ENCODE results near the gene USP46. TPM values are rescaled to one million over a fixed set of nuclear protein-coding genes. Genes with fewer than 3 reads are reported as not detected.

USP46 gene
- total RNA-seq, 1 donor from 2014 or later, result 11.2 TPM

- intact Hi-C loops (cut with micrococcal nuclease), result no loop called here
These were observed 82.0 kb downstream of the USP46 start for GRCh38 chr4:52576961-52577623.

DNA sequence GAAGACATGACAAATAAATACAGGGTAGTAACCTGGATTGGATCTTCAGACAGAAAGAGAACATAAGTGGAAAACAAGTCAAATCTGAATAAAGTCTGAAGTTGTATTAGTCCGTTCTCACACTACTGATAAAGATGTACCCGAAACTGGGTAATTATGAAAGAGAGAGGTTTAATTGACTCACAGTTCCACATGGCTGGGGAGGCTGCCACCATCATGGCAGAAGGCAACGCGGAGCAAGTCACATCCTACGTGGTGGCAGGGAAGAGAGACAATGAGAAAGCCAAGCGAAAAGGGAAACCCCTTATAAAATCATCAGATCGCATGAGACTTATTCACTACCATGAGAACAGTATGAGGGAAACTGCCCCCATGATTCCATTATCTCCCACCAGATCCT is 82.8 kb downstream of the USP46 start:
- intact Hi-C loops (cut with micrococcal nuclease), result no loop called here

DNA sequence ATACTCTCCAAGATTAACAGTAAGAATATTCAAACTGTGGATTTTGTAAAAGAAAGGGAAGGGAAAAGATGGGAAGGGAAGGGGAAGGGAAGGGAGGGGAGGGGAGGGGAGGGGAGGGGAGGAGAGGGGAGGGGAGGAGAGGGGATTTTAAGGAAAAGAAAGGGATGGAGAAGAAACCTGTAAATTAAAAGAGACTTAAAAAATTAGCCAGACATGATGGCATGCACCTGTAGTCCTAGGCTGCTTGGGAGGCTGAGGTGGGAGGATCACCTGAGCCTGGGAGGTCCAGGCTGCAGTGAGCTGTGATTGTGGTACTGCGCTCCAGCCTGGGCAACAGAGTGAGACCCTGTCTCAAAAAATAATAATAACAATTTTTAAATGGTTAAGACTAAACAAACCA is 83.7 kb downstream of the USP46 start:
- intact Hi-C loops (cut with micrococcal nuclease), result no loop called here

- intact Hi-C loops (cut with micrococcal nuclease), result no loop called here
These were observed 85.1 kb downstream of the USP46 start for GRCh38 chr4:52574036-52574435.

- intact Hi-C loops (cut with micrococcal nuclease), result no loop called here
These were observed 85.5 kb downstream of the USP46 start for GRCh38 chr4:52573551-52573950.

DNA sequence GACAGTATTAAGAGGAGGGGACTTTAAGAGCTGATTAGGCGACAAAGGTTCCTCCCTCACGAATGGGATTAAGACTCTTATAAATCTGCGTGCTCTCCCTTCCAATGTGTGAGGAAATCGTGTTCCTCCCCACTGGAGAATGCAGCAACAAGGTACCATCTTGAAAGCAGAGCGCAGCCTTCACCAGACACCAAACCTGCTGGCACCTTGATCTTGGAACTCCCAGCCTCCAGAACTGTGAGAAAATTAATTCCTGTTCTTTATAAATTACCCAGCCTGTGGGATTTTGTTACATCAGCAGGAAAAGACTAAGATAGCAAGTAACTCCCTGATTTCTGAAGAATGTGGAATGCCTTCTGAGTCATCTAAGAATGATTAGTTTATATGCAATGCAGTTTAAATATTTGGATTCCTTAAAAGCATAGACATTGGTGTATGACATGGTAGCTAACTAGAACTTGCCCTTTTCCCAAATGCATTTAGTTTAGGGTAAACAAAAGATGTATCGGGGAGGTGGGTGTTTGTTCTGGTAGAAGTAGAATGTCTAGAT is 86.1 kb downstream of the USP46 start:
- intact Hi-C loops (cut with micrococcal nuclease), result no loop called here

- intact Hi-C loops (cut with micrococcal nuclease), result no loop called here
These were observed 90.8 kb downstream of the USP46 start for GRCh38 chr4:52568351-52568750.

- intact Hi-C loops (cut with micrococcal nuclease), result no loop called here
These were observed 92.7 kb downstream of the USP46 start for GRCh38 chr4:52566136-52567031.

- intact Hi-C loops (cut with micrococcal nuclease), result no loop called here
These were observed 98.2 kb downstream of the USP46 start for GRCh38 chr4:52560844-52561280.

DNA sequence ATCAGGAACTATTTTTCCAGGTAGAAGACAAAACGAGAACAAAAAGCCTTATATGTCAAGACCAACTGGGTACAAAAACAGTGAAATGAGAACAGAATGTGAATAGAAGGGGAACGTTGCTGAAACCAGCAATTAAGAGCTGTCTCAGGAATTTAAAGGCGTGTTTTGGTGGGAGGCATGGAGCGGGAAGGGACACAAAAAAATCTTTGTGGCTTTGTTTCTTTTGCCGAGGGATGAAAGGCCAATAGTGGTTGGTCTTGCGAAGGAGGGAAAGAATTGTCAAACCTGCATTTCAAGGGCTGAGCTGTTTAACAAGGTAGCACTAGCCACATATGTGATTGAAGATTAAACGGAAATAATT is 103.8 kb downstream of the USP46 start:
- intact Hi-C loops (cut with micrococcal nuclease), result no loop called here

DNA sequence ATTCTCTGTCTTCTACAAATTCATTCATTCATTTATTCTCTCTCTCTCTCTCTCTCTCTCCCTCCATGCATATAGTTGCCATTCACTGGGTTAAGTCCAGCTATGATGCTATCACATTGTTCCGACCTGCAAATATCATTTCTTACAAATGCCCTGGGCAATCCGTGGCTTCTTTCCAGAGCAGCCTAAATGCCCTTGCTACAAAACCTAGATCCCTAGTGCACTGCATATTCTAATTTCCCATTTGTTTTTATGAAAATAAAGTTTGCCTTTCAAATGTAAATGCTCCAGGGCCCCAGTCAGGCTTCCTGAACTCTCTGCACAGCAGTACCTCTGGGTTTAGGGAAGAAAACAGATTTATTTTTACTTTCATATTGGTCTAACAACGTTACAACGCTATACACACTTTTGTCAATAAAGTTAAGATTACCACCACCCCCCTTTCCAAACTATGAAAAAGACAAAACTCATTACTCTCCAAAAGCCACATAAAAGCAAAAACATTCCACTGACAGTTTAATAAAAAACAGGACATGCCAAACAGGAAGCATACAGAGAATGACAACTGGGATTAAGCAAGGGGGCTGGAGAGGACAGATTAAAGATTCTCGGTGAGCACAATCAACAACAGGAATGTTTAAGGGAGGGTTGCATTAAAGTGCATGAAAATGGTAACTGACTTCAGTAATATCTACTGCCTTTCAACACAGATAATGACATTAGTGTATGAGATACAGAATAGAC is 104.3 kb downstream of the USP46 start:
- intact Hi-C loops (cut with micrococcal nuclease), result no loop called here

DNA sequence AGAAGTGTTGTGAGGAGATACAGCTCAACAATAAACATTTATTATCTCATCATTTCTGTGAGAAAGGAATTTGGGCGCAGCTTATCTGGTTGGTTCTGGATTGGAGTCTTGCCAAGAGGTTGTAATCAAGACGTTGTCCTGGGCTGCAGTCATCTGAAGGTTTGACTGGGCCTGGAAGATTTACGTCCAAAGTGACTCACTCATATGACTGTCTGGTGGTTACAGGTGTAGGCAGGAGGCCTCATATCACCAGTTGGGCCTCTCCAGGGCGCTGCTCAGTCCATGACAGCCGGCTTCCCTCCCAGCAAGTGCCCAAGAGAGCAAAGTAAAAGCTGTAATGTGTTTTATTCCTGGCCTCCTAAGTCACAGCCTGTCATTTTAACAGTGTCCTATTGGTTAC is 106.3 kb downstream of the USP46 start:
- intact Hi-C loops (cut with micrococcal nuclease), result no loop called here

DNA sequence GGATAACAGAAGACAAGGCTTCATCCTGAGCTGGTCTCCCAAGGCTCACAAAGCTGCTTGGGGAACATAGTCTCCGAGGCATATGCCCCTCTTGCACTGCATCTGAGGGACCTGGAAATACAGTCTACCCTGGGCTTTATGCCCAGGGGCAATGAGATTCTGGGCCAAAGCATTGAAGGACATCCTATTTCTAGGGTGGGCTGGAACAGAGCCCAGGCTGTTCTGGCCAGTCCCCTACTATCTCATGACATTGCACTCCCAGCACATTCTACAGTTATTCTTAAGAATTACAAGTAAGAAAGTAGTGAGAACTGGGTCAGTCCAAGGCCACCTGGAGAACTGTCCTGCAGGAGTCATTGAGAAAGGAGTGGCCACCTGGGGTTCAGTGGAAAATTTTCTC is 107.6 kb downstream of the USP46 start:
- intact Hi-C loops (cut with micrococcal nuclease), result no loop called here

DNA sequence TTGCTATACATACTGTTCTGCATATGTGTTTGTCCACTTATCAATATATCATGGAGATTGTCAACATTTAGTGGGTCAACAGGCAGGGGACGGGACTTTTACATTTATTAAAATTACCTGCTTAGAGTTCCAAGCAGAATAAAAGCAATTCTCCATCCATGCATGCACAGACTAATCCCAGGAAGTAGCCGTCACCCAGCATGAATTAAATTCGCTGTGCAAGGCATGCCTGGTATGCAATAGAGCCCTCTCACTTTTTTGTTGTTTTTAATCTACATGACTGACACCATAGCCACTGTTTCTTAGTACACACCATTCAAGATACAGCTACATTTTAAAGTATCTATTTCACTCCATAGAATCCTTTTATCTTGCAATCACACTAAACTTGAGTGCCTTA is 108.9 kb downstream of the USP46 start:
- intact Hi-C loops (cut with micrococcal nuclease), result no loop called here

- intact Hi-C loops (cut with micrococcal nuclease), result no loop called here
These were observed 110.1 kb downstream of the USP46 start for GRCh38 chr4:52548818-52549570.

DNA sequence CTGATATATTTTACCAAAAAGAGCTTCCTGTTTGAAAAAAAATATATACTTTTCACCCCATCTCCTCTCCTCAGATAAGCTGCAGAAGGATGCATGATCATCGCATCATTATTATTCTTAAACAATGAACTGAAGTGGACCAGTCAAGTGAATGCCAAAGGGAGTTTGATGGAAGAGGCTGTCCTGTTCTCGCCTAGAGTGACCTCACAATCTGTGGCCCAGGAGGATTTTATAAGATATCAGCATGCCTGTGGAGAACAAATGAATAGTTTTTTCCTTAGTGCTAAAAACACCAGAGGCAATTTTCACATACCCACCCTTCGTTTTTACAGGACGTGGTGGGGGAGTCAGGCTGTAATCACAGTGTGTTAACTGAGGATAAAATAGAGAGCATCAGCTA is 112.7 kb downstream of the USP46 start:
- intact Hi-C loops (cut with micrococcal nuclease), result no loop called here

DNA sequence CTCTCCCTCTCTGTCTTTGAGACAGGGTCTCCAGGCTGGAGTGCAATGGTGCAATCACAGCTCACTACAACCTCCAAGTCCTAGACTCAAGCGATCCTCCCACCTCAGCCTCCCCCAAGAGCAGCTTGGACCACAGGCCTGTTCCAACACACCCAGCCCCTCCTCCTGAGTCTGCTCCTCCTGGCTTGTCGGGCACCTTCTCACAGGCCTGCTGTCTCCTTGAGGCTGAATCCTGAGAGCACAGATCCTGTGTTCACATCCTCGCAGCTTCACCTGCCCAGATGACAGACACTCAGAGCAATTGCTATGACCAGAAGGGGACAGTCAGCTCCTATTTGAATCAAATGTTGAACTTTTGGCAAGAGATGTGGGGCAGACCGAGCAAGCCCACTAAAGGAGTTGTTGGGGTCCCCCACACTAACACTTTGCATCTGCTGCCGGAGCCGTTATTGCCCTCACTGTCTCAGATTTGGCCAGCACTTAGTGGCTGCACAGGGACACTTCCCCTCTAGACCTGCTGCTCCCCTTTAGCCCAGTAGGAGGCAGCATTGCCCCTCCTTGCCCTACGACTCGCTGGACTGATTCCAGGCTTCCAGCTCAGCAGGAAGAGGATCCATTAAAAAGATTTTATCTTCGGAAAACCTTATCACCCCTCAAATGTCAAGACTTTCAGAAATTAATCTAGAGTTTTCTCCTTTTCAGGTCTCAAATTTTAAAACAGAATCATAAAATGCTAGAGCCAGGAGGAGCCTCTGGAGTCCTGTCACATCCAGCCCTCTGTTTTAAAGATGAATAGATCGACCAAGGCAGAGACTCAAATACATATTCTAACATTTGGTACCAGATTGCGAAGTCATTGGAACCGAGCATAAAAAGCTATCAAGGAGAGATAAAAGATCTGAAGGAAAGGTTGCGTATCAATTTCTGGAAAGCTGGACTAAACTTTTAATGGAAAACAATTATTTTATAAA is 113.7 kb downstream of the USP46 start:
- intact Hi-C loops (cut with micrococcal nuclease), result loop anchor here (2.0 kb wide), 4 partner anchors 119 to 1689 kb away; partner anchors contain the start of gene RASL11B

Data from T-helper 1 cell treated with Interleukin-12 subunit alpha and Interleukin-12 subunit beta and Interleukin-4 antibody, amounts not matched to agents 30 ng/mL and 1 ng/mL, for 36 hours (primary cell).